ENCODE data around the gene PPP1R14C.

- TF ChIP-seq REST (IDR thresholded peaks at IDR 0.05; ENCODE audit: insufficient read depth in 1 of 2, low read depth in 2 of 2, low read length in 2 of 2) (no peak), TAF1 (IDR thresholded peaks at IDR 0.05; ENCODE audit: borderline replicate concordance, insufficient read depth, low read length) (no peak)
These were observed 105.0 kb downstream of the PPP1R14C start for GRCh38 chr6:150247803-150248202.
